Bronchial epithelial cell (primary cell): Measurements from ENCODE around the gene D2HGDH. TPM values are rescaled to one million over a fixed set of nuclear protein-coding genes. Genes with fewer than 3 reads are reported as not detected.

Experiments
- DNase-seq: peaks from one replicate; pipeline ENCODE4 v3.0.0-alpha.2; 2010; ENCODE audit warnings: low read depth
- FAIRE-seq: peaks from 2 replicates; lab custom pipeline; 2011; peaks lifted over from hg19 to GRCh38; lab: Jason Lieb, UNC
- H3K27me3 ChIP-seq: 2 replicates; pipeline ENCODE4 v1.5.1; 2011; ENCODE audit warnings: low read length; ENCODE audit not compliant: control insufficient read depth, insufficient read depth
- H3K36me3 ChIP-seq: 2 replicates; pipeline ENCODE4 v1.5.1; 2011; ENCODE audit warnings: low read length; ENCODE audit not compliant: control insufficient read depth, insufficient read depth
- H3K4me3 ChIP-seq: 2 replicates; pipeline ENCODE4 v1.5.1; 2011; ENCODE audit warnings: mild to moderate bottlenecking, low read depth, low read length, control low read depth
- total RNA-seq: library from RNA; depleted of rRNA; stranded (reverse); fragments of >200 nt; gene quantifications from 2 replicates; pipeline ENCODE4 v1.2.1, GENCODE V29; 2014
- TF ChIP-seq, protein P1 (sequence below): IDR thresholded peaks from 2 replicates; pipeline ENCODE4 v1.5.1; 2011; ENCODE audit warnings: mild to moderate bottlenecking, moderate library complexity, low read length, control low read depth, inconsistent platforms; ENCODE audit not compliant: insufficient read depth, severe bottlenecking

Gene D2HGDH
- total RNA-seq, 1 donor from 2014 or later = 10.3 TPM

DNA sequence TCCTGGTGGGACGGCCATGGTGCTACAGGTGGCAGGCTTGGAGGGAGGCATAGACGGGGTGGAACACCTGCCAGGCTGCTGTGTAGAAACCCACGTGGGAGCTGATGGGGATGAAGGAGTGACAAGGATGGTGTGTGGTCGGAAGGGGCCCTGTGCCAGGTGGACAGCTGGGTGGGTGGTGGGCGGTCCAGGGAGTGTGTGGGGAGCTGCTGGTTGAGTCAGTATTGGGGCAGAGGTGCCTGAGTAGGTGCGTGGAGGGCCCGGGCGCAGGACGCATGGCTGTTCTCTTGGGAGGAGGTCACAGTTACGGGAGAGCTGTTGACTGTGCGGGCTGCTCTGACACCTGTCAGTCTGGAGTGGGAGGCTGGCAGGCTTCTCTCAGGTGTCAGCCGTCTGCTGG, 12.6 kb upstream of the D2HGDH start:
- no peak overlapping the region for H3K4me3 ChIP-seq
- DNase-seq (no peak), FAIRE-seq (no peak)
- H3K27me3 ChIP-seq = no peaks in the 10 kb centered on the region
- TF ChIP-seq, protein P1, sequence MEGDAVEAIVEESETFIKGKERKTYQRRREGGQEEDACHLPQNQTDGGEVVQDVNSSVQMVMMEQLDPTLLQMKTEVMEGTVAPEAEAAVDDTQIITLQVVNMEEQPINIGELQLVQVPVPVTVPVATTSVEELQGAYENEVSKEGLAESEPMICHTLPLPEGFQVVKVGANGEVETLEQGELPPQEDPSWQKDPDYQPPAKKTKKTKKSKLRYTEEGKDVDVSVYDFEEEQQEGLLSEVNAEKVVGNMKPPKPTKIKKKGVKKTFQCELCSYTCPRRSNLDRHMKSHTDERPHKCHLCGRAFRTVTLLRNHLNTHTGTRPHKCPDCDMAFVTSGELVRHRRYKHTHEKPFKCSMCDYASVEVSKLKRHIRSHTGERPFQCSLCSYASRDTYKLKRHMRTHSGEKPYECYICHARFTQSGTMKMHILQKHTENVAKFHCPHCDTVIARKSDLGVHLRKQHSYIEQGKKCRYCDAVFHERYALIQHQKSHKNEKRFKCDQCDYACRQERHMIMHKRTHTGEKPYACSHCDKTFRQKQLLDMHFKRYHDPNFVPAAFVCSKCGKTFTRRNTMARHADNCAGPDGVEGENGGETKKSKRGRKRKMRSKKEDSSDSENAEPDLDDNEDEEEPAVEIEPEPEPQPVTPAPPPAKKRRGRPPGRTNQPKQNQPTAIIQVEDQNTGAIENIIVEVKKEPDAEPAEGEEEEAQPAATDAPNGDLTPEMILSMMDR = no peak
- peaks cover 11% of the 10 kb centered on the region for H3K36me3 ChIP-seq

DNA sequence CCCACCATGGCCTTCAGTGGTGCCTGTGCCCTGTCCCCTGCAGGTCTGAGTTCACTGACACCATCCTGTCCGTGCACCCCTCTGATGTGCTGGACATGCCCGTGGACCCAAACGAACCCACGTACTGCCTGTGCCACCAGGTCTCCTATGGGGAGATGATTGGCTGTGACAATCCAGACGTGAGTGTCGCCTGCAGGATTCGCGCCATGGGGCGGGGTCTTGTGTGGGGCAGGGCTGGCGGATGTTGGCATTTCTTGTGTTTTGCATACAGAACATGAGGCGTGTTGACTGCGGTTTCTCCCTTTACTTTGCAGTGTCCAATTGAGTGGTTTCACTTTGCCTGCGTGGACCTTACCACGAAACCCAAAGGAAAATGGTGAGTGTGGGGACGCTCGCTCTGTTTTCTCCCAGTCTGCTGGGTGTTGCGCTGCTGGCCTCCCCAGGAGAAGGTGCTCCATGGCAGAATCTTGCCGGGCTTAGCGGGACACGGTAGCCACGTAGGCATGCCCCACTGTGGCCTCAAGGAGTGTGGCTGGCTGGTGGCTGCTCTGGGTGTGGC, 11.5 kb upstream of the D2HGDH start:
- DNase-seq = no peak
- TF ChIP-seq, protein P1 = no peak
- no peak overlapping the region for H3K4me3 ChIP-seq
- peaks cover 11% of the 10 kb centered on the region for H3K36me3 ChIP-seq
- H3K27me3 ChIP-seq = no peaks in the 10 kb centered on the region
- FAIRE-seq = no peak

DNA sequence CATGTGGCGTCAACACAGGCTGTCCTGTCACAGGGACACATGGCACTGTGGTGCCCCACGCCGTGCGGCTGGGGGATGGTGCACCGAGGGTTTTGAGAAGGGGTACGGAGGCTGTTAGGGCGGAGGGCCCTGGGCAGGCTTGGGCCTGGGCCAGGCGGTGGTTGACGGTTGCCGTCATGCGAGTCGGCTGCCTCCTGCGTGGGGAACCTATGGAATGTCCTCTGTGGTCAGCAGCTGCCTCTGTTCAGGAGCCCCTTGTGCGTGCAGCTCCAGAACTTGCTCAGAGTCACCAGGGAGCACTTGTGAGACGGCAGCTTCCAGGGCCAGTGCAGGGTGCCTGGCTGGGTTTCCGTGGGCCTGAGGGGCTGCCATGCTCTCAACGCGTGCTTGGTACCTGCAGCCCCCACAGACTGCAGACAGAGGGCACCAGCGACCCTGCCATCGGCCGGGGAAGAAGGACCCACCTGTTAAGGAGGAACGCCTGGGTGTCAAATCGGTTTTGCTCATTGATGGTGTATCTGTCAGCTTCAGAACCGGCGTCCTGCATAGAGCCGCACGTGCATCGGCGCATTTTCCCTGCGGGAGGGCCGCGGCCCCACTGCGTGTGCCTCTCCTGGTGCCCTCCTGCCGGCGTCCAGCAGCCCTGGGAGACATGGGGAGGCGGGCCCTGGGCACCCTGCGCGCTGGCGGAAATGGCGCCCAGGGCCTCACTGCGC, 10.0 kb upstream of the D2HGDH start:
- TF ChIP-seq, protein P1 = no peak
- Histone ChIP-seq H3K27me3 (no peaks in the 10 kb centered on the region), H3K36me3 (peaks cover 10% of the 10 kb centered on the region), H3K4me3 (no peak overlapping the region)
- no peak for FAIRE-seq
- no peak for DNase-seq

DNA sequence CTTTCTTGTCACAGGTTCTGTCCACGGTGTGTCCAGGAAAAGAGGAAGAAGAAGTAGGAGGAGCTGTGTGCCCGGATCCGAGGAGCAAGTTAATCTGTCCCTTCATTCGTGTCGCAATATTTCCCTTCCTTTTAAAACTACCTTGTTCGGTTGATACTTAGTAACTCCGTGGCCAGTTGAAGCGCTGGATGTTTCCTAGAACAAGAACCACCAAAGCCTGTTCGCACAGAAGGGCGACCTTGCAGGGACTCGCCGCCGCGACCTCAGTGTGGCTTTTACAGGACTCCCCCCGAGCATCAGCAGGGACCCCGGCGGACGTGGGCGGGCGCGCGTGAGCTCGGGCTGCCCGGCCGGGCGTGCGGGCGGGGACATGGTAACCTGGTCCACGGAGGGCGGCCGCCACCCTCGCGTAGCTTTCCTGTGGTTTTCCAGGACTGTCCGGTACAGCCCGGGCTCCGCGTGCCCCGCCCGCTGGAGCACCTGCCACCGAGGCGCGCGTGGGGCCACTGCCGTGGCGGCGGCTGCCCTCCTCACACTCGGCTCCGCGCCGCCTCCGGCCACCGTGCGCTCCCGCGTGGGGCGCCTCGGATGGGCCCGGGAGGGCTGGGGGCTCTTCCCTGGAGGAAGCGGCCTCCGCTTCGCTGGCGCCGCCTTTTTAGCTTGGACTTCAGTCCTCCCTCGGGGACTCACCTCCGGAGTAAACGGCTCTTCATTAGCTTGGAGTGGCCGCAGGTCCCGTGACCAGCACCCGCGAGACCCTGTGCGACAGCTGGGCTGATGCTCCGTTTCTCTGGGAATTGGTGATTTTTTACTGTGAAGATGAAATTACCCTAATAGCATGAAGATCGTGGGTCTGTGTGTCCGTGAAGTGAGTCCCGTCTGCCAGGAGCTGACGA, 9.2 kb upstream of the D2HGDH start:
- no peak overlapping the region for H3K4me3 ChIP-seq
- TF ChIP-seq, protein P1 = no peak
- FAIRE-seq (no peak), DNase-seq (no peak)
- no peaks in the 10 kb centered on the region for H3K27me3 ChIP-seq
- peaks cover 6% of the 10 kb centered on the region for H3K36me3 ChIP-seq

DNA sequence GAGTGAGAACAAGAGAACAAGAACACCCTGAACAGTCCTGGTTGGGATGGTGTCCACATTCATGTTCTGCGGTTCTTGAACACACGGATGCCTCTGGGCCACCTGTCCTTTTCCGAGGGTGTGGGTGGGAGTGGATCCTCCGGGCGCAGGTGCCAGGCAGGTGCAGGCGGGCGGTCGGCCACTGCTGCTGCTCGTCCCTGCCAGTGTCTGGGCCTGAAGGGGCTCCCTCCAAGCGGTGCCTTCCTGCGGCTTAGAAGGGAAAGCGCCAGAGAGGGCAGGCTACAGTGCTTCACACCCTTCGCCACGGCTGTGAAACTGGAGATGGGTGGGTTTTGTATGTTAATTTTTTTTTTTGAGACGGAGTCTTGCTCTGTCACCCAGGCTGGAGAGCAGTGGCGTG, 8.0 kb upstream of the D2HGDH start:
- TF ChIP-seq, protein P1 = no peak
- DNase-seq = no peak
- H3K4me3 ChIP-seq = no peak overlapping the region
- no peak for FAIRE-seq
- peaks cover 6% of the 10 kb centered on the region for H3K36me3 ChIP-seq
- no peaks in the 10 kb centered on the region for H3K27me3 ChIP-seq
